H9 (cell line): ENCODE data around the gene KLHL7. TPM values are rescaled to one million over a fixed set of nuclear protein-coding genes. Genes with fewer than 3 reads are reported as not detected.

Experiments used
- DNase-seq: peaks from one replicate; pipeline ENCODE4 v3.0.0-alpha.2; 2017
- H2AFZ ChIP-seq: one replicate; pipeline ENCODE4 v1.6.1; 2013; ENCODE audit warnings: mild to moderate bottlenecking, low read length, control low read depth, moderate library complexity
- H2AK5ac ChIP-seq: 2 replicates; pipeline ENCODE4 v1.6.1; 2013; ENCODE audit warnings: low read length, control low read depth, mixed read lengths; ENCODE audit not compliant: insufficient read length
- H2BK120ac ChIP-seq: one replicate; pipeline ENCODE4 v1.6.1; 2013; ENCODE audit warnings: low read depth, mild to moderate bottlenecking, low read length, control low read depth, inconsistent platforms; ENCODE audit not compliant: poor library complexity, severe bottlenecking
- H2BK12ac ChIP-seq: 2 replicates; pipeline ENCODE4 v1.6.1; 2013; ENCODE audit warnings: low read length, control low read depth, mixed read lengths, low read depth; ENCODE audit not compliant: insufficient read length
- H2BK15ac ChIP-seq: 2 replicates; pipeline ENCODE4 v1.6.1; 2013; ENCODE audit warnings: low read depth, low read length, control low read depth
- H2BK20ac ChIP-seq: one replicate; pipeline ENCODE4 v1.6.1; 2013; ENCODE audit warnings: low read depth, mild to moderate bottlenecking, low read length, control low read depth, inconsistent platforms; ENCODE audit not compliant: poor library complexity, severe bottlenecking
- H2BK5ac ChIP-seq: 2 replicates; pipeline ENCODE4 v1.6.1; 2013; ENCODE audit warnings: low read length, control low read depth, mixed read lengths; ENCODE audit not compliant: insufficient read length
- H3K14ac ChIP-seq: 2 replicates; pipeline ENCODE4 v1.6.1; 2013; ENCODE audit warnings: low read length, control low read depth; ENCODE audit not compliant: insufficient read depth
- H3K18ac ChIP-seq: 2 replicates; pipeline ENCODE4 v1.6.1; 2013; ENCODE audit warnings: low read depth, mild to moderate bottlenecking, mixed read lengths, low read length, control low read depth; ENCODE audit not compliant: insufficient read length
- H3K23ac ChIP-seq: 2 replicates; pipeline ENCODE4 v1.6.1; 2013; ENCODE audit warnings: low read length, control low read depth, mixed read lengths, low read depth; ENCODE audit not compliant: insufficient read length
- H3K23me2 ChIP-seq: 2 replicates; pipeline ENCODE4 v1.6.1; 2013; ENCODE audit warnings: low read depth, mild to moderate bottlenecking, mixed read lengths, low read length, control low read depth; ENCODE audit not compliant: insufficient read length, poor library complexity, severe bottlenecking
- H3K27ac ChIP-seq: 2 replicates; pipeline ENCODE4 v1.5.1; 2013; ENCODE audit warnings: low read length, control low read depth, mixed read lengths, low read depth; ENCODE audit not compliant: insufficient read length
- H3K27me3 ChIP-seq: 2 replicates; pipeline ENCODE4 v1.6.1; 2013; ENCODE audit warnings: low read length, control low read depth, inconsistent platforms; ENCODE audit not compliant: insufficient read depth
- H3K4ac ChIP-seq: 2 replicates; pipeline ENCODE4 v1.6.1; 2013; ENCODE audit warnings: low read depth, mild to moderate bottlenecking, control low read depth, inconsistent platforms, low read length, moderate library complexity
- H3K4me1 ChIP-seq: 2 replicates; pipeline ENCODE4 v1.6.1; 2013; ENCODE audit warnings: low read length, control low read depth, inconsistent platforms; ENCODE audit not compliant: insufficient read depth
- H3K4me2 ChIP-seq: 2 replicates; pipeline ENCODE4 v1.6.1; 2013; ENCODE audit warnings: low read length, control low read depth, mixed read lengths; ENCODE audit not compliant: insufficient read length, insufficient read depth
- H3K56ac ChIP-seq: 2 replicates; pipeline ENCODE4 v1.6.1; 2013; ENCODE audit warnings: low read depth, mild to moderate bottlenecking, mixed read lengths, low read length, control low read depth; ENCODE audit not compliant: insufficient read length
- H3K79me1 ChIP-seq: 2 replicates; pipeline ENCODE4 v1.6.1; 2013; ENCODE audit warnings: low read depth, mild to moderate bottlenecking, moderate library complexity, low read length, control low read depth, inconsistent platforms; ENCODE audit not compliant: insufficient read depth, poor library complexity, severe bottlenecking
- H3K79me2 ChIP-seq: 2 replicates; pipeline ENCODE4 v1.6.1; 2013; ENCODE audit warnings: low read length, control low read depth, inconsistent platforms; ENCODE audit not compliant: insufficient read depth
- H3K9ac ChIP-seq: 2 replicates; pipeline ENCODE4 v1.6.1; 2013; ENCODE audit warnings: low read length, control low read depth, mixed read lengths; ENCODE audit not compliant: insufficient read length; ENCODE audit errors: extremely low read depth
- H3K9me3 ChIP-seq: one replicate; pipeline ENCODE4 v1.6.1; 2013; ENCODE audit warnings: low read depth, low read length, inconsistent platforms; ENCODE audit not compliant: control insufficient read depth
- H3T11ph ChIP-seq: one replicate; pipeline ENCODE4 v1.6.1; 2013; ENCODE audit warnings: mild to moderate bottlenecking, low read length, control low read depth, inconsistent platforms
- H4K20me1 ChIP-seq: one replicate; pipeline ENCODE4 v1.6.1; 2013; ENCODE audit not compliant: control insufficient read depth, insufficient read length, insufficient read depth
- H4K5ac ChIP-seq: 2 replicates; pipeline ENCODE4 v1.6.1; 2013; ENCODE audit warnings: low read depth, mild to moderate bottlenecking, mixed read lengths, low read length, control low read depth; ENCODE audit not compliant: insufficient read length
- H4K8ac ChIP-seq: replicated peaks from 2 replicates; pipeline ENCODE4 v1.6.1; 2013; ENCODE audit warnings: low read length, control low read depth, mixed read lengths, low read depth; ENCODE audit not compliant: insufficient read length
- H4K91ac ChIP-seq: 2 replicates; pipeline ENCODE4 v1.6.1; 2013; ENCODE audit warnings: low read depth, mild to moderate bottlenecking, moderate library complexity, mixed read lengths, low read length, control low read depth; ENCODE audit not compliant: insufficient read length
- H3K27ac Mint-ChIP-seq, 3 experiments: 2 replicates in 2 of 3; 3 replicates in 1 of 3; pipeline ENCODE4 v1.8.0; 2020 to 2021; ENCODE audit warnings: mixed read lengths in 3 of 3, mild to moderate bottlenecking in 1 of 3, moderate library complexity in 1 of 3
- H3K27me3 Mint-ChIP-seq: 2 replicates; pipeline ENCODE4 v1.8.0; 2021; ENCODE audit warnings: low read depth, mild to moderate bottlenecking, moderate library complexity, mixed read lengths
- H3K36me3 Mint-ChIP-seq, 3 experiments: 2 replicates in 2 of 3; 3 replicates in 1 of 3; pipeline ENCODE4 v1.8.0; 2020 to 2021; ENCODE audit warnings: low read depth in 3 of 3, mixed read lengths in 3 of 3; ENCODE audit not compliant: insufficient read depth in 1 of 3
- H3K4me1 Mint-ChIP-seq, 2 experiments: 2 replicates each; pipeline ENCODE4 v1.8.0; 2020; ENCODE audit warnings: mixed read lengths in 2 of 2
- H3K4me3 Mint-ChIP-seq, 2 experiments: 2 replicates in 1 of 2; 3 replicates in 1 of 2; pipeline ENCODE4 v1.8.0; 2020 to 2021; ENCODE audit warnings: mild to moderate bottlenecking in 2 of 2, mixed read lengths in 2 of 2, moderate library complexity in 1 of 2
- H3K9me3 Mint-ChIP-seq, 2 experiments: 2 replicates in 1 of 2; 3 replicates in 1 of 2; pipeline ENCODE4 v1.8.0; 2020; ENCODE audit warnings: mild to moderate bottlenecking in 2 of 2, mixed read lengths in 2 of 2, moderate library complexity in 1 of 2
- WGBS: extraction: QIAGEN DNeasy Blood & Tissue Kit; methylation state at CpG from one replicate; pipeline ENCODE4 v1.1.7; 2013; ENCODE audit warnings: missing lambda C conversion rate, low lambda C conversion rate, mixed read lengths; ENCODE audit not compliant: insufficient read length; ENCODE audit errors: extremely low coverage; 5-methylcytosine and 5-hydroxymethylcytosine counted together
- total RNA-seq: library from RNA; stranded (reverse); gene quantifications from 2 replicates; pipeline ENCODE4 v1.2.1, GENCODE V29; 2021
- TF ChIP-seq, protein P1 (sequence below): fragments of 200-600 bp; sonication (generic); conservative IDR thresholded peaks from 3 replicates; pipeline ENCODE4 v1.8.0; 2021; ENCODE audit warnings: antibody characterized with exemption, mild to moderate bottlenecking

KLHL7 gene
- total RNA-seq, 1 experiment from 2014 or later = 56.7 TPM

DNA sequence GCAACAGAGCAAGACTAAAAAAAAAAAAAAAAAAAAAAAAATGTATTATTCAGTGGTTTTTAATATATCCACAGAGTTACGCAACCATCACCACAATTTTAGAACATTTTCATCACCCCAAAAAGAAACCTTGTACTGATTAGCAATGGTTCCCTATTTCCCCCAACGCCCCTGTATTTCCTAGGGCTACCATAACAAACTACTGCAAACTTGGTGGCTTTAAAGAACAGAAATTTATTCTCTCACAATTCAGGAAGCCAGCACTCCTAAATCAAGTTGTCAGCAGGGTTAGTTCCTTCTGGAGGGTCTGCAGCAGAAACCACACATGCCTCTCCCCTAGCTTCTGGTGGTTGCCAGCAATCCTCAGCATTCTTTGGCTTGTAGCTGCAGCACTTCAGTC lies 70.4 kb downstream of the KLHL7 start:
- H3K56ac ChIP-seq = no peak overlapping the region
- no peak overlapping the region for H4K8ac ChIP-seq
- H3K79me2 ChIP-seq = no peaks in the 10 kb centered on the region
- H3K14ac ChIP-seq = no peak overlapping the region
- Mint-ChIP-seq H3K4me3 (no peak overlapping the region), H3K36me3 (no peaks in the 10 kb centered on the region), H3K4me1 (peaks cover 3 to 5% of the 10 kb centered on the region in 2 experiments; a peak in 3 of 4 replicates), H3K9me3 (no peaks in the 10 kb centered on the region), H3K27ac (peak overlapping the region in 1 of 3 experiments; percentile 9; a peak in 1 of 7 replicates), H3K27me3 (peaks cover 2% of the 10 kb centered on the region)
- H2BK20ac ChIP-seq = no peak overlapping the region
- no peak overlapping the region for H4K91ac ChIP-seq
- H3K79me1 ChIP-seq = no peaks in the 10 kb centered on the region
- H3K27me3 ChIP-seq = no peaks in the 10 kb centered on the region
- H3K9ac ChIP-seq = no peak overlapping the region
- no peak overlapping the region for H3T11ph ChIP-seq
- H3K4ac ChIP-seq = no peak overlapping the region
- H3K23me2 ChIP-seq = no peaks in the 10 kb centered on the region
- DNase-seq = no peak
- TF ChIP-seq, protein P1, sequence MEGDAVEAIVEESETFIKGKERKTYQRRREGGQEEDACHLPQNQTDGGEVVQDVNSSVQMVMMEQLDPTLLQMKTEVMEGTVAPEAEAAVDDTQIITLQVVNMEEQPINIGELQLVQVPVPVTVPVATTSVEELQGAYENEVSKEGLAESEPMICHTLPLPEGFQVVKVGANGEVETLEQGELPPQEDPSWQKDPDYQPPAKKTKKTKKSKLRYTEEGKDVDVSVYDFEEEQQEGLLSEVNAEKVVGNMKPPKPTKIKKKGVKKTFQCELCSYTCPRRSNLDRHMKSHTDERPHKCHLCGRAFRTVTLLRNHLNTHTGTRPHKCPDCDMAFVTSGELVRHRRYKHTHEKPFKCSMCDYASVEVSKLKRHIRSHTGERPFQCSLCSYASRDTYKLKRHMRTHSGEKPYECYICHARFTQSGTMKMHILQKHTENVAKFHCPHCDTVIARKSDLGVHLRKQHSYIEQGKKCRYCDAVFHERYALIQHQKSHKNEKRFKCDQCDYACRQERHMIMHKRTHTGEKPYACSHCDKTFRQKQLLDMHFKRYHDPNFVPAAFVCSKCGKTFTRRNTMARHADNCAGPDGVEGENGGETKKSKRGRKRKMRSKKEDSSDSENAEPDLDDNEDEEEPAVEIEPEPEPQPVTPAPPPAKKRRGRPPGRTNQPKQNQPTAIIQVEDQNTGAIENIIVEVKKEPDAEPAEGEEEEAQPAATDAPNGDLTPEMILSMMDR = no peak
- no CpG with 5 or more reads among the region's 2 CpGs for WGBS
- no peak overlapping the region for H3K4me2 ChIP-seq
- H2AK5ac ChIP-seq = no peak overlapping the region
- no peak overlapping the region for H2AFZ ChIP-seq
- H3K18ac ChIP-seq = no peak overlapping the region
- no peaks in the 10 kb centered on the region for H4K20me1 ChIP-seq
- no peak overlapping the region for H2BK12ac ChIP-seq
- no peak overlapping the region for H3K23ac ChIP-seq
- H2BK15ac ChIP-seq = no peak overlapping the region
- no peaks in the 10 kb centered on the region for H3K9me3 ChIP-seq
- H3K27ac ChIP-seq = no peak overlapping the region
- no peak overlapping the region for H4K5ac ChIP-seq
- no peak overlapping the region for H2BK120ac ChIP-seq
- H3K4me1 ChIP-seq = no peaks in the 10 kb centered on the region
- no peak overlapping the region for H2BK5ac ChIP-seq
